HepG2 (cell line): Measurements from ENCODE around the gene IQGAP2. TPM values are rescaled to one million over a fixed set of nuclear protein-coding genes. Genes with fewer than 3 reads are reported as not detected.

Experiments
- KDM5B ChIP-seq: sonication (generic); formaldehyde crosslinking; IDR thresholded peaks from 2 replicates; pipeline ENCODE4 v1.4.0; 2020; ENCODE audit warnings: missing genetic modification reagents, mild to moderate bottlenecking, borderline replicate concordance
- MLXIP ChIP-seq: sonication (generic); formaldehyde crosslinking; IDR thresholded peaks from 2 replicates; pipeline ENCODE4 v1.9.0; 2021; ENCODE audit warnings: missing genetic modification reagents, borderline replicate concordance
- NR2F2 ChIP-seq: IDR thresholded peaks from 2 replicates; pipeline ENCODE4 v1.6.1; 2012; ENCODE audit warnings: low read depth, inconsistent platforms, borderline replicate concordance
- ZFP41 ChIP-seq: sonication (generic); formaldehyde crosslinking; IDR thresholded peaks from 2 replicates; pipeline ENCODE4 v1.4.0; 2020; ENCODE audit warnings: mild to moderate bottlenecking, missing genetic modification reagents, borderline replicate concordance
- ZNF550 ChIP-seq: sonication (generic); formaldehyde crosslinking; IDR thresholded peaks from 2 replicates; pipeline ENCODE4 v1.4.0; 2020; ENCODE audit warnings: mild to moderate bottlenecking, missing genetic modification reagents, borderline replicate concordance
- ZNF746 ChIP-seq: sonication (generic); formaldehyde crosslinking; IDR thresholded peaks from 2 replicates; pipeline ENCODE4 v1.8.0; 2022; ENCODE audit warnings: mild to moderate bottlenecking, missing genetic modification reagents
- ZNF749 ChIP-seq: sonication (generic); formaldehyde crosslinking; IDR thresholded peaks from 2 replicates; pipeline ENCODE4 v1.8.0; 2022; ENCODE audit warnings: mild to moderate bottlenecking, missing genetic modification reagents, moderate library complexity, borderline replicate concordance
- ZSCAN21 ChIP-seq: sonication (generic); formaldehyde crosslinking; IDR thresholded peaks from 2 replicates; pipeline ENCODE4 v1.8.0; 2022; ENCODE audit warnings: mild to moderate bottlenecking, missing genetic modification reagents, moderate library complexity, borderline replicate concordance
- ZXDC ChIP-seq: sonication (generic); formaldehyde crosslinking; IDR thresholded peaks from 2 replicates; pipeline ENCODE4 v1.5.0; 2020; ENCODE audit warnings: mild to moderate bottlenecking, missing genetic modification reagents
- polyA plus RNA-seq, 8 experiments: library from polyadenylated mRNA; depleted of rRNA in 3 of 8; stranded (reverse) in 7 of 8; unstranded in 1 of 8; fragments of >200 nt; fragmentation: Illumina TruSeq in 4 of 8; extraction: Trizol in 4 of 8; gene quantifications; 2 replicates each; pipeline versions ENCODE4 v1.2.1 to v1.2.3, GENCODE V29; 2011 to 2016; ENCODE audit warnings: low read depth in 4 of 8, missing spikeins in 1 of 8, mixed read lengths in 1 of 8; ENCODE audit not compliant: insufficient read depth in 1 of 8
- total RNA-seq, 5 experiments: library from RNA; depleted of rRNA; stranded (reverse); fragments of >200 nt; fragmentation: Illumina TruSeq; extraction: Trizol; gene quantifications; 2 replicates each; pipeline ENCODE4 v1.2.3, GENCODE V29; 2016; ENCODE audit warnings: low read depth in 1 of 5

Gene IQGAP2
- total and polyA plus RNA-seq, 2 of the 13 experiments (the other 11 are each of a cell fraction or from before 2014, with no cell fraction given): 35.2 to 83.3 TPM

GRCh38 chr5:76715736-76716455 is 312.8 kb downstream of the IQGAP2 start, which contains the start of gene F2R (continued):
- TF ChIP-seq MLXIP (CRISPR knock-in tag) (no peak; the same call in 1 of the 2 replicates), ZXDC (CRISPR knock-in tag) (no peak), NR2F2 (no peak), KDM5B (peak; percentile 22; the same call in 1 of the 2 replicates), ZFP41 (no peak), ZNF746 (CRISPR knock-in tag) (no peak), ZSCAN21 (no peak), ZNF550 (CRISPR knock-in tag) (no peak), ZNF749 (CRISPR knock-in tag) (no peak)
